Measurements from ENCODE around the gene CD163L1.
"Not testable (repeated sequence)": the region's sequence is repeated elsewhere in the genome, so short reads cannot be mapped to it uniquely, and the experiment has no call there.

CD163L1 gene

DNA sequence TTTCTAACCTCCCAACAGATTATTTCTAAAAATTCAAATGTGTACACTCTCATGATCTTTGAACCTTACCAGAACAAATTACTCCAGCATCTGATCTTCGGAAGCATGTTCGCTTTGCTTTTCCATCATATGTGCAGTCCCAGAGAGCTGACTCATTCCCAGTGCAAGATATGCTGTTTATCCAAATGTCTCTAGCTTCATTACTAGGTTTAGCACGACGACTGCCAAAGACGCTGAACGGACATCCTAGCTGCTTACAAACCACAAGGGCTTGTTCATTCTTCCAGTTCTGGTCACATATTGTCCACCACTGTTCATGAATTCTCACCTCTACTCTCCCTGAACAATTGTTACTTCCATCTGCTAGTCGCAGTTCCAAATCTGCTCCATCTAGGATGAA, 40.5 kb downstream of the CD163L1 start:
- DNase-seq = no peak

DNA sequence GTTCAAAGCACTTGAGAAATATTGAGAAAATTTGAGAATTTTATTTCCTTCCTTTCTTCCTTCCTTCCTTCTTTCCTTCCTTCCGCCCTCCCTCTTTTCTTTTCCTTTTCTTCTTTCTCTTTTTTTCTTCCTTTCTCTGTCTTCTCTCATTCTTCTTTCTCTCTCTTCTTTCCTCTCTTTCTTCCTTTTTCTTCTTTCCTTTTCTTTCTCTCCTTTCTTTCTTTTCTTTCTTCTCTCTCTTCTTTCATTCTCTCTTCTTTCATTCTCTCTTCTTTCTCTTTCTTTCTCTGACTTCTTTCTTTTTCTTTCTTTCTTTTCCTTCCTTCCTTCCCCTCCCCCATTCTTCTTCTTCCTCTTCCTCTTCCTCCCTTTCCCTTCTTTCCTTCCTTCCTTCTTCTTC, 44.9 kb downstream of the CD163L1 start:
- no peak for DNase-seq

DNA sequence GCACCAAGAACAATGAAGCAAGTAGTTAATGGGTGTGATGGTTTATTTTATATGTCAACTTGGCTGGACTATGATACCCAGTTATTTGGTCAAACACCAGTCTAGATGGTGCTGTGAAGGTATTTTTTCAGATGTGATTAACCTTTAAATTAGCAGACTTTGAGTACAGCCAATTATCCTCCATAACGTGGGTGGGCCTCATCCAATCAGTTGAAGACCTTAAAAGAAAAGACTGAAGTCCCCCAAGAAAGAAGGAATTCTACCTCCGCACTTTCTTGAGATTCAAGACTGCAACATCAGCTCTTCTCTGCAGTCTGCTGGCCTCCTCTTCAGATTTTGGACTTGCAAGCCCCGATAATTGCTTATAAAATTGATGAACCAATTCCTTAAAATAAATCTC, 47.5 kb downstream of the CD163L1 start:
- no peak for DNase-seq

DNA sequence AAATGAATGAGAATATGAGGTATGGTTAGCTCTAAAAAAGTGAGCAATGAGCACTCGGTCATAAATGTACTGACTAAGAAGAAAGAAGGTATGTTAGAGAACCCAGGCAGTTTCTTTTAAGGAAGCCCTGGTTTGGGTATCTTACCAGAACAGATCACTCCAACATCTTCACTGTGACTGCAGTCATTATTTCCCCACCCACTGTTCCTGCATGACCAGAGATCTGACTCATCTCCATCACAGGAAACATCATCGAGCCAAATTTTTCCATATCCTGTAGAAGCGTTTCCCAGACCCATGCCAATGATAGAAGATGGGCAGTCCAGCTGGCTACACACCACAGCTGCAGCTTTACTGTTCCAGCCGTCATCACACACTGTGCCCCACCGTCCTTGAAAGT, 48.0 kb downstream of the CD163L1 start:
- DNase-seq = no peak

DNA sequence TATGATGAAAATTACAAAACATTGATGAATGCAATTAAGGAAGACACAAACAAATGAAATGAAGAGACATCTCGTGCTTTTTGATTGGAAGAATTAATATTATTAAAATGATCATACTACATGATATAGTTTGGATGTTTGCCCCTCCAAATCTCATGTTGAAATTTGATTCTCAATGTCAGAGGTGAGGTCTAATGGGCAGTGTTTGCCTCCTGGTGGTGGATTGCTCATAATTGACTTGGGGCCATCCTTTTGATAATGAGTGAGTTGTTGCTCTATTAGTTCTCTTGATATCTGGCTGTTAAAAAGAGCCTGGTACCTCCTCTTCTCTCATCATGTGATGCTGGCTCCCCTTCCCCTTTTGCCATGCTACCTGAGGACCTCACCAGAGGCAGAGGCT, 56.7 kb downstream of the CD163L1 start:
- no peak for DNase-seq

DNA sequence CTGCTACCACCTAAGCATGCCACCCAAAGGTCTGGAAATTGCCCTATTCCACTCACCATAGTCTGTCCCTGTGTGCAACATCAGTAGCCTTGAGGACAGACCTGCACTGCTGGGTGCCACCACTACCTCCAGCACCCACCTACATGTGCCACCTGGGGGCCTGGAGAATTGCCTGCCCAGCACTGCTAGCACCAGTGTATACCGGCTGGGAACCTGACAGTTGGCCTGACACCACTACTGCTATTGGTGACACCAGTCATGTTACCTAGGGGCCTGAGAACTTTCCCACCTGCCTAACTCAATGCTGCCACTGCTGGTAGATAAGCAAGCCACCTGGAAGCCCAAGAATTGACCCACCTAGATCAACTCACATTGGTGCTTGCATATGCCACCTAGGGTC, 60.8 kb downstream of the CD163L1 start:
- DNase-seq = no peak

DNA sequence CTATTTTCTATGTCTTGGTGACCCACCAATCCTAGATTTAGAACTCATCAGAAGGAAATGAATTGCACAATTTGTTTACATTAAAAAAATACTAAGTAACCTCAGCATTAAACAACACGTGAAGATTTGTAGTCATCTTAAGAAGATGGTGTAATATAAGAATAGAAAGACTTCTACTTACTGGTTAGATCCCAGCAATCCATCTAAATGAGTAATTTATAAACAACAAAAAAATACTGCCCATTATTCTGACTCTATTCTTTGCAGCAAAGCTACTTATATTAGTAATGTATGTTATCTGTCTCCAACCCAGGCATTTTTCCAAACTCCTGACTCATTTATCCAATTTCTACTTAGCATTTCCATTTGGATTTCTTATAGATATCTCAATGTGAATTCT, 67.8 kb downstream of the CD163L1 start:
- no peak for DNase-seq

DNA sequence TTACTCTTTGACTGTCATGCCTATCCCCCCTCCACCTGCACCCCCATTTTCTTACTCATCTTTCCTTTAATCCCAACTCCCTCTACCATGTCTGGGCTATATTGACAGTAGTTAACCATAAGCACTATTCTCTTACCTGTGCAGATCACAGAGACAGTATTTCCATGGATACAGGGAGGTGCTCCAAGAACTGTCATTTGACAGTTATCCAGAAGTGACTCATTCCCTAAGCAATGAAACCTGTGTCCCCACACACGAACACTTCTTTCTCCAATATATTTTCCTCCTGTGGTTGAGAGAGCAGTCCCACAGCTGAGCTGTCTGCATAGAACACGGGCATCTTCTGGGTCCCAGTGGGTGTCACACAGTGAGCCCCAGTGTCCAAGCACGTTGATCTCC, 68.8 kb downstream of the CD163L1 start:
- DNase-seq = no peak

DNA sequence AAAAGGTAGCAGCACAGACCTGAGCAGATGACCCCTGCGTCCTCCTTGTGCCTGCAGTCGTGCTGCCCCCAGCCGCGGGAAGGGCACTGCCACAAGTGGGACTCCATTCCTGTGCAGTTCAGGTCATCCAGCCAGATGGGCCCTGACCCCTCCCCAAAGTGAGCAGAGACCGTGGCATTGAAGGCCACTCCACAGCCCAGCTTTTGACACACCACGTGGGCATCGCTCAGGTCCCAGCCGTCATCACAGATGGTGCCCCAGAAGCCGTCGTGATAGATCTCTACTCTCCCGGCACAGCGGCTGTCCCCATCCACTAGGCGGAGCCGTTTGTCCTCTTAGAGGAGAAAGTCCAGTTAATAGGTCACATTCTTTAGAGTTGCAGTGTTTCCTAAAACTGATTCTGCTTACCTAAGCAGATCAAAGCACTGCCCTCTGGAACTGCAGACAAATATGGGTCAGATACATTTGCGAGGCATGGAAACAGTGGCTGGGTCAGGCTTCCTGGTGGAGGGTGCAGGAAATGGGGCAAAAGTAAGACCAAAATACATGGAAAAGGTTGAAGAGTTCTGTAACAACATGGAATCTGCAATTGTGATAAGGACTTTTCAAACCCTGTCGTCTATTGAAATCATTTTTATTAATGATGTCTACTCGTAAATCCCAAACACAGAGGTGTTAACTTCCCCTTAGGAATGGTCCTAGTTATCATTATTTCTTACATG, 69.4 kb downstream of the CD163L1 start:
- no peak for DNase-seq

DNA sequence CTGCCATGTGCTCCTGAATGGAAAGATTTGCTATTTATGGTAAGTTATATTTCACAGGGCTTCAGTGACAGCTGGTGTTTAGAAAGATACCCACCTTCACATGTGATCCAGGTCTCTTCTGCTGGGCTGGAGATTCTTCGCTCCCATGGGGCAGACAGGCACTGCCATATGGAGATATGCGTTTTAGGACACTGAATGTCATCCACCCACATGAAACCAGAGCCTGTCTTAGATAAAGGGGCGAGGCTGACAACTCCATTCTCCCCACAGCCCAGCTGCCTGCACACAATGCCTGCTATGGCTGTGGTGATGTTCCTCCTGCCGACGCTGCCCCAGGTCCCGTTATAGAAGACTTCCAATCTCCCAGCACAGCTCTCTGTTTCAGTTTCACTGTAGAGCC, 70.7 kb downstream of the CD163L1 start:
- DNase-seq = no peak

DNA sequence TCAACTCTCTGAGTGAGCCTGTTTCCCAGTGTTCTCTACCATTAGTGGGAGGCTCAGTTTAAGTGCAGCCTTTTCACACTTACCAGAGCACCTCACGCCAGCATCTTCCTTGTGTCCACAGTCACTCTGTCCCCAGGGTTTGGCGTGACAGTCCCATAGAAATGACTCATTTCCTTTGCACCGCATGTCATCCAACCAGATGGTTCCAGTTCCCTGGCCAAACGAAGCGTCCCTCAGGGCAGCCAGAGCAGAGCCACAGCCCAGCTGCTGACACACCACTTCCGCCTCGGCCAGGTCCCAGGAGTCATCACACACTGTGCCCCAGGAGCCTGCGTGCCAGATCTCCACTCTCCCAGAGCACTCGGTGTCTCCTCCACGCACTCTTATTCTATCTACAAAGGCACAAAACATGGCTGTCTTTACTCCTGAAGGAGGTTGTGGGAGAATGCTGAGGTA, 74.7 kb downstream of the CD163L1 start:
- no peak for DNase-seq

DNA sequence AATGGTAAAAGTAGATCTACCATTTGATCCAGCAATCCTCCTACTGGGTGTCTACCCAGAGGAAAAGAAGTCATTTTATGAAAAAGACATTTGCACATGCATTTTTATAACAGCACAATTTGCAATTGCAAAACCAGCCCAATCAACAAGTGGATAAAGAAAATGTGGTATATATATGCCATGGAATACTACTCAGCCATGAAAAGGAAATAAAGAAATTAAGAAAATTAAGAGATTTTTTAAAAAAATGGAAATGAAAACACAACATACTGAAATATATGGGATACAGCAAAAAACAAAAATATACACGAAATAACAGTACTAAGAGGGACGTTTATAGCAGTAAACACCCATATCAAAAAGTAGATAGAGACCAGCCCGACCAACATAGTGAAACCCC, 81.2 kb downstream of the CD163L1 start:
- no peak for DNase-seq

DNA sequence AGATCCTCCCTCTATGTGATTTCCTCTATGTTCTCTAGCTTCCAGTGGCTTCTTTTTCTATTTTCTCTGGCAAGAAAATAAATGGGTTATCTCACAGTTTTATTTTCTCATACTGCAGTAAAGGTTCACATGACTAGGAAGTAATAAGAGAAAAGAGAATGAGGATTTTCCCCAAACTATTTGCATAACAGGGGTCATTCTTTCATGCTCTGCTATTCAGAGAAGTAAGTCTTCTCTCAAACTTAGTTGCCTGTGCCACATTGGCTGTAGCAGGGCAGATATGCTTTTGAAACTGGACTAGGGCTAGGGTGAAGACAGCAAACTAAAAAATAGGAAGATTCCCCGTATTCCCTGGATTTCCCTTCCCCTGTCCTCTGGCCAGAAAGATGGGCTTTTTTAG, 82.7 kb downstream of the CD163L1 start:
- no peak for DNase-seq

DNA sequence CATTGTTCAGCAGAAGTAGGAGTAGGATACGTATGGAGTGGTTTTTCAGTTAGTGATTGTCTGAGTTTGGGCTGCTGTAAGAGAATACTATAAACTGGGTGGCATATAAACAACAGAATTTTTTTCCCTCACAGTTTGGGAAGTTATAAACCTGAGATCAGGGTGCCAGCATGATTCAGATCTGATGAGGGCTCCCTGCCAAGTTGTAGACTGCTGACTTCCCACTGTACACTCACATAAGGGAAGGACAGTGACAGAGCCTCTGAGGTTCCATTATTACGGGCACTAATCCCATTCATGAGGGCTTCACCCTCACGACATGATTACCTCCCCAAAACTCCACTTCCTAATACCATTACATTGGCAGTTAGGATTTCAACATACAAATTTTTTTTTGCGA, 89.4 kb downstream of the CD163L1 start:
- DNase-seq = no peak

DNA sequence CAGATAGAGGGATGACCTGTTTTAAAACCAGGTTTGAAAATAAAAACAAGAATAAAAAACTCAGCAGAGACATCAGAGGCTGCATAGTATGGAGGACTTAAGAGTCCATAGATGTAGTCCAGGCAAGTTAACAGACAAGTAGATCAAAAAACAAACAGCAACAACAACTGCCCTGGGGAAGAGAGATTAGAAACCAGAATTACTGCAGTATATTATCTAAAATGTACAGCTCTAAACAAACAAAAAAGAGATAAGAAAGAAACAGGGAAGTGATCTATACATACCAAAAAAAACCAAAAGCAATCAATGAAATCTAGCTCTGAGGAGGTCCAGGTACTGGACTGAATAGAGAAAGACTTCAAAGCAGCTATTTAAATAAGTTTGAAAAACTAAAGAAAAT, 91.3 kb downstream of the CD163L1 start:
- no peak for DNase-seq

DNA sequence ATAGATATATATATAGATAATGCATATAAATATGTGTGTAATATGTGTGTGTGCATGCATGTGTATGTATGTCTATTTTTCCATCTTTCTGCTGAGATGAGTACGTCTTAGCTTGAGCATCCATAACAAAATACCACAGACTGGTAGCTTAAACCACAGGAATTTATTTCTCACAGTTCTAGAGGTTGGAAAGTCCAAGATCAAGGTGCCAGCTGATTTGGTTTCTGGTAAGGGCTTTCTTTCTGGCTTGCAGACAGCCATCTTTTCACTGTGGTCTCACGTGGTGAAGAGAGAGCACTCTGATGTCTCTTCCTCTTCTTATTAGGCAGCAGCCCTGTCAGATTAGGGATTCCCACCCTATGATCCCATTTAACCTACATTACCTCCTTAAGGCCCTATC, 92.8 kb downstream of the CD163L1 start:
- DNase-seq = no peak

DNA sequence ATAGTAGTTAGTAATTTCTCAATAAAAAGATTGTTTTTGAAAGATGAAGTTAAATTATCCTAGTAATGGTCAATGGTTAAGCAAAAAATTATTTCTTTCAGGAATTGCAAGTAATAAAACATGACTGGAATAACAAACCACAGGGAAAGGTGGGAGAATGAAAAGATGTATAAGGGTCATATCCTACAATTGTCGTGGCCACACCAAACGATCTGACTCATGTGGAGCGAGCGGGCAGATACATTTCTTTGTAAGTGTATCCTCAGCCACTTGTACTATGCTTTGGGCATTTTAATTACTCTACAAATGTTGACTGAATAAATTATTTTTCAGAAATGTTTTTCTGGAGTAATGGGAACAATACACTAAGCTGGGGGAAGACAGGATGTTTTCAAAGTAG, 94.5 kb downstream of the CD163L1 start:
- DNase-seq = no peak

DNA sequence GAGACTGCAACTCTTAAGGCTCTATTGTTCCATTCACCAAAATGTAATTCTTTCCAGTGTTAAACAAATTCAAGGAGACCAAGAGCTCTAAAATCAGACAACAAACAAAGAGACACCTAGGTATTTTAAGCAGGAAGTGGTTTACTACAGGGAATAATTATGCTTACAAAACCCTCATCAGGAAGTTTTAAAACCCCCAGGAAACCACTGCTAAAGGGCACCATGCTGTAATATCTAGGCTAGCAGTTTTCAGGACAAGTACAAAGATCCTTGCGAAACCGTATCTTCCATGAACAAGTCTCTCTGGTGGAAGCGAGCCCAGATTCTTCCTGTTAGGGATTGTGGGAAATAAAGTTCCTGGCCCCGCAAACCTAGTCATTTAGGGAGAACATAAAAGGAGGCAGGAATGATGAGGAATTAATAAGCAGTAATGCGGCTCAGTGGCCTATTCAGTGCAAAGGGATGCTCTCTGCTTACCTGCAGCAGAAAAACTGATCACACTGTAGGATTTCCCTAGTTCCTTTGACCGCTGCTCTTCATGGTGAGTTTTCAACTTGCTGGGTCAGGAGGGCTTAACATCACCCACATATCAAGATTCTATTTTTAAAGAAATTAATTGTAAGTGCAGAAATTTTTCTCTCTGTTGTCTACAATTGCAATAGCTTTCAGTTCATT, 97.3 kb downstream of the CD163L1 start:
- no peak for DNase-seq

DNA sequence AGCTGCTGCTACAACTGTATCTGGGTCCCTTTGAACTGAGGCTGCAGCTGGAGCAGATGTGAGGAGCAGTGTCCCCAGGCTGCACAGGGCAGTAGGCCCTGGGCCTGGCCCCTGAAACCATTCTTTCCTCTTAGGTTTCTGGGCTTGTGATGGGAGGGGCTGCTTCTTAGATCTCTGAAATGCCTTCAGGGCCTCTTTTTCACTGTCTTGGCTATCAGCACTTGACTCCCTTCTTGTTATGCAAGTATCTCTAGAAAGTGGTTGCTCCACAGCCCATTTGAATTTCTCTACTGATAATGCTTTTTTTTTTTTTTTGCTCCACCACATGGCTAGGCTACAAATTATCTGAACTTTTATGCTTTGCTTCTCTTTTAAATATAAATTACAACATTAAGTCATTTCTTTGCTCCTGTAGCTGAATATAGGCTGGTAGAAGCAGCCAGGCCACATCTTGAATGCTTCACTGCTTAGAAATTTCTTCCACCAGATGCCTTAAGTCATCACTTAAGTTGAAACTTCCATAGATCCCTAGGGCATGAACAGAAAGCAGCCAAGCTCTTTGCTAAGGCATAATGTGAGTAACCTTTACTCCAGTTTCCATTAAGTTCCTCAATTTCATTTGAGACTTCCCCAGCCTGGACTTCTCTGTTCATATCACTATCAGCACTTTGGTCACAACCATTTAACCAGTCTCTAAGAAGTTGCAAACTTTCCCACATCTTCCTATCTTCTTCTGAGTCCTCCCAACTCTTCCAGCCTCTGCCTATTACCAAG, 98.9 kb downstream of the CD163L1 start:
- DNase-seq = no peak

DNA sequence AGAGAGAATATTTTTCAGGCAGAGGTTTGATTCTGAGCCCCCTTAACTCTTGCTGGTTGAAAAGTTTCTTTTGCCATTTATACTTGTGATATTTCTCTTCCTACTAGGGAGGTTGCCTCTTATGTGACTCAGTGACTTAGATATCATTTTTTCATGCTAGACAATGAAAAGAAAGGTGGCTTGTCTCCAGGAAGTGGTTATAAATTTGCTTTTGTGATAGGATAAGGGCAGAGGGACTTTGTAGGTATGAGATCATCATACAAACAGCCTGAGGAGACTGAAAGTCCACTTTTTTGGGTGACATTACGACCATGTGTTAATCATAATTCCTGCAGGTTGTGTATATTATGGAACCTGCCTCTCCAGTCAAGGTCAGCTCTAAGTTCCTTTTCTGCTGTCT, 104.3 kb downstream of the CD163L1 start:
- DNase-seq = no peak

DNA sequence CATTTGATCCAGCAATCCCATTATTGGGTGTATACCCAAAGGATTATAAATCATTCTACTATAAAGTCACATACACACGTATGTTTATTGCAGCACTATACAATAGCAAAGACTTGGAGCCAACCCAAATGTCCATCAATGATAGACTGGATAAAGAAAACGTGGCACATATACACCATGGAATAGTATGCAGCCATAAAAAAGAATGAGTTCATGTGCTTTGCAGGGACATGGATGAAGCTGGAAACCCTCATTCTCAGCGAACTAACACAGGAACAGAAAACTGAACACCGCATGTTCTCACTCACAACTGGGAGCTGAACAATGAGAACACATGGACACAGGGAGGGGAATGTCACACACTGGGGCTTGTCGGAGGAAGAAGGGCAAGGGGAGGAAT, 106.2 kb downstream of the CD163L1 start:
- not testable (repeated sequence) for DNase-seq

DNA sequence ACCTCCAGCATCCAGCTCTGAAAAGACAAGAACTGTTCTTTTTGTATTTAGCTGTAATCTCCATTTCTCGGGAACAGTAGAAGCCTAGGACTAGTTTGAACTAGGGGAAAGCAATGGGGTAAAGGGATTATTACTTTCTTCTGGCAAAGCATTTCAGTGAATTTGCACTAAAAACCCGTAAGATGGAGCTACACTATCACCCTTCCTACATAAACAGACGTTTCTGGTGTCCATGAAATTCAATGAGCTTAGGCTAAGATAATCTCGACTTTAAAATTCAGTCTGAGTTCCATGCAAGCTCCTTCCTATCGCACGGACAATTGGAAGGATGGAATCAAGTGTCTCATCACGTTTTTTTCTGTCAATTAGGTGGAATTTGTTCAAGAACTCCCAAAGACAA, 116.0 kb downstream of the CD163L1 start:
- no peak for DNase-seq

DNA sequence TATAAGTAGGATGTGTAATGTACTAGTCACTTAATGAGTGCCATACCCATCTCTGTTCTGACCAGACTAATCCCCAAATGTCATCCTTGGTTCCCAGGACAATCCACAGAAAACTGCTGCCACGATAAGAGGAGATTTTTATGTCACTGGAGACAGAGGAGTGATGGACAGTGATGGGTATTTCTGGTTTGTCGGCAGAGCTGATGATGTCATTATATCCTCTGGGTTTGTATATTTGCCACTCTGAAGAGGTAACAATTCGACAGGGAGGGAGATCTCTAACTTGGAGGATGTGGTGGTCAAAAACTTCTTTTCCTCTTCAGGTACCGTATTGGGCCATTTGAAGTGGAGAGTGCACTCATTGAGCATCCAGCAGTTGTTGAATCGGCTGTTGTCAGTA, 119.8 kb downstream of the CD163L1 start:
- no peak for DNase-seq

DNA sequence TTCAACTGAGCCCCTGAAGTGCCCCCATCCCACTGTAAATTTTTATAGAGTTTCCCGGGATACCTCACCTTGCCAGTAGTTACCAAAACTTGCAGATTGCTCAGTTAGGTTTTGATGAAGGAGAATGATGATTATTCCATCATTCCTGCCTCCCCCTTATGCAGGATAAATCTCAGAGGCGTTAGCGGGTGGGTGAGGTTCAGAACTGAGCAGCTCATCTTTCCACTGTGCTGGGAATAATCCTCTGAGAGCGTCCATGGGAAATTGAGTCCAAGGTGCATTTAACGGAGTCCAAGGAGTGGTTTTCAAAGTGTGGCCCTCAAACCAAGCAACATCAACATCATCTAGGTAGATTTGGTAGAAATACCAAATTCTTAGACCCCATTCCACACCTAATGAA, 121.4 kb downstream of the CD163L1 start:
- no peak for DNase-seq

All from right forelimb (tissue), 1 donor.